H1 (cell line): ENCODE data around the gene PCDH8. TPM values are rescaled to one million over a fixed set of nuclear protein-coding genes. Genes with fewer than 3 reads are reported as not detected.

ENCODE experiments used
- CTCF ChIA-PET: fragments of 300-600 bp; sonication (Branson Sonifier 250); formaldehyde crosslinking; loops from one replicate; lab custom pipeline; 2021; ENCODE audit not compliant: partially characterized antibody; lab: Charles Lee
- POLR2A ChIA-PET: fragments of 300-600 bp; sonication (Branson Sonifier 250); formaldehyde crosslinking; loops from one replicate; lab custom pipeline; 2021; ENCODE audit warnings: inconsistent platforms; ENCODE audit not compliant: partially characterized antibody; lab: Charles Lee
- DNase-seq, 2 experiments: peaks; one replicate each; pipeline versions ENCODE4 v3.0.0 to v3.0.0-alpha.2; 2010 to 2022; ENCODE audit warnings: low spot score in 2 of 2, low read depth in 1 of 2, mixed read lengths in 1 of 2
- FAIRE-seq: peaks from 2 replicates; lab custom pipeline; 2011; peaks lifted over from hg19 to GRCh38; lab: Jason Lieb, UNC
- H2AFZ ChIP-seq: 2 replicates; pipeline ENCODE4 v1.8.1; 2012; ENCODE audit warnings: low read length, inconsistent platforms
- H2AK5ac ChIP-seq: 2 replicates; pipeline ENCODE4 v1.6.1; 2013; ENCODE audit warnings: low read depth, low read length
- H2BK120ac ChIP-seq: replicated peaks from 2 replicates; pipeline ENCODE3; 2013; ENCODE audit warnings: low read depth, low read length, inconsistent platforms
- H2BK12ac ChIP-seq: 2 replicates; pipeline ENCODE4 v1.6.1; 2013; ENCODE audit warnings: low read depth, low read length
- H2BK15ac ChIP-seq: 2 replicates; pipeline ENCODE4 v1.6.1; 2013; ENCODE audit warnings: low read length
- H2BK20ac ChIP-seq: 2 replicates; pipeline ENCODE4 v1.6.1; 2013; ENCODE audit warnings: low read length
- H2BK5ac ChIP-seq: 2 replicates; pipeline ENCODE4 v1.6.1; 2013; ENCODE audit warnings: low read depth, low read length
- H3K14ac ChIP-seq: 2 replicates; pipeline ENCODE4 v1.6.1; 2013; ENCODE audit warnings: inconsistent platforms; ENCODE audit not compliant: insufficient read length
- H3K18ac ChIP-seq: 2 replicates; pipeline ENCODE4 v1.6.1; 2013; ENCODE audit warnings: low read length; ENCODE audit errors: extremely low read depth
- H3K23ac ChIP-seq: 2 replicates; pipeline ENCODE4 v1.6.1; 2013; ENCODE audit warnings: inconsistent platforms; ENCODE audit not compliant: insufficient read length
- H3K23me2 ChIP-seq: 2 replicates; pipeline ENCODE4 v1.6.1; 2013; ENCODE audit warnings: low read depth, low read length
- H3K27ac ChIP-seq: 2 replicates; pipeline ENCODE4 v1.6.1; 2011; ENCODE audit warnings: low read depth, low read length, inconsistent platforms
- H3K27me3 ChIP-seq, 4 experiments: replicated peaks in 1 of 4; 1 replicate in 1 of 4; 2 replicates in 3 of 4; pipeline versions ENCODE4 v1.6.1 to v1.8.1; 2011 to 2013; ENCODE audit warnings: low read length in 3 of 4, mild to moderate bottlenecking in 3 of 4, inconsistent platforms in 2 of 4, mixed read lengths in 2 of 4, moderate library complexity in 1 of 4; ENCODE audit not compliant: control insufficient read depth in 3 of 4, insufficient read depth in 3 of 4; ENCODE audit errors: extremely low read depth in 1 of 4
- H3K36me3 ChIP-seq, 4 experiments: 2 replicates each; pipeline versions ENCODE4 v1.6.1 to v1.8.1; 2011 to 2013; ENCODE audit warnings: mild to moderate bottlenecking in 4 of 4, low read length in 3 of 4, moderate library complexity in 2 of 4, control low read depth in 1 of 4, inconsistent platforms in 1 of 4; ENCODE audit not compliant: insufficient read depth in 4 of 4, control insufficient read depth in 2 of 4
- H3K4ac ChIP-seq: replicated peaks from 2 replicates; pipeline ENCODE3; 2013; ENCODE audit warnings: low read length, low read depth, mixed read lengths, inconsistent platforms; ENCODE audit not compliant: insufficient read length
- H3K4me1 ChIP-seq, 4 experiments: replicated peaks in 1 of 4; 1 replicate in 1 of 4; 2 replicates in 3 of 4; pipeline versions ENCODE4 v1.6.1 to v1.8.1; 2011 to 2013; ENCODE audit warnings: low read length in 3 of 4, inconsistent platforms in 2 of 4, mixed read lengths in 1 of 4; ENCODE audit not compliant: insufficient read depth in 4 of 4, control insufficient read depth in 3 of 4
- H3K4me2 ChIP-seq, 2 experiments: 2 replicates each; pipeline versions ENCODE4 v1.6.1 to v1.8.1; 2011 to 2013; ENCODE audit warnings: low read depth in 2 of 2, low read length in 2 of 2, control low read depth in 1 of 2, inconsistent platforms in 1 of 2, mild to moderate bottlenecking in 1 of 2; ENCODE audit not compliant: insufficient read depth in 1 of 2
- H3K4me3 ChIP-seq, 4 experiments: fragments of 200-600, 300-600 bp in 1 of 4; sonication (generic), shearing (Covaris generic), sonication (Bioruptor Twin) in 1 of 4; 2 replicates each; pipeline versions ENCODE4 v1.5.1 to v1.8.1; 2011 to 2016; ENCODE audit warnings: low read length in 4 of 4, low read depth in 3 of 4, control low read depth in 2 of 4, inconsistent platforms in 2 of 4, mild to moderate bottlenecking in 2 of 4, mixed read lengths in 1 of 4, moderate library complexity in 1 of 4; ENCODE audit not compliant: insufficient read depth in 2 of 4; ENCODE audit errors: extremely low read depth in 1 of 4
- H3K56ac ChIP-seq: replicated peaks from 2 replicates; pipeline ENCODE3; 2013; ENCODE audit warnings: low read depth, mild to moderate bottlenecking, mixed read lengths, low read length, inconsistent platforms; ENCODE audit not compliant: insufficient read length
- H3K79me1 ChIP-seq: 2 replicates; pipeline ENCODE4 v1.6.1; 2013; ENCODE audit warnings: low read depth, low read length, control low read depth
- H3K79me2 ChIP-seq, 2 experiments: 2 replicates each; pipeline versions ENCODE4 v1.6.1 to v1.8.1; 2012 to 2013; ENCODE audit warnings: low read length in 2 of 2, mild to moderate bottlenecking in 2 of 2, inconsistent platforms in 1 of 2; ENCODE audit not compliant: insufficient read depth in 2 of 2, control insufficient read depth in 1 of 2
- H3K9ac ChIP-seq, 4 experiments: replicated peaks in 1 of 4; 1 replicate in 1 of 4; 2 replicates in 3 of 4; pipeline versions ENCODE4 v1.6.1 to v1.8.1; 2011 to 2013; ENCODE audit warnings: low read depth in 3 of 4, low read length in 3 of 4, control low read depth in 2 of 4, mild to moderate bottlenecking in 2 of 4, moderate library complexity in 2 of 4, inconsistent platforms in 1 of 4; ENCODE audit errors: extremely low read depth in 1 of 4
- H3K9me3 ChIP-seq, 2 experiments: 2 replicates each; pipeline versions ENCODE4 v1.6.1 to v1.8.1; 2012 to 2013; ENCODE audit warnings: mild to moderate bottlenecking in 2 of 2, moderate library complexity in 2 of 2, control low read depth in 1 of 2, inconsistent platforms in 1 of 2, low read depth in 1 of 2, low read length in 1 of 2, mixed read lengths in 1 of 2; ENCODE audit not compliant: insufficient read depth in 2 of 2
- H4K20me1 ChIP-seq, 2 experiments: replicated peaks in 1 of 2; 2 replicates each; pipeline versions ENCODE3 to v1.8.1; 2011 to 2013; ENCODE audit warnings: inconsistent platforms in 2 of 2, low read length in 2 of 2, mild to moderate bottlenecking in 1 of 2; ENCODE audit not compliant: insufficient read depth in 2 of 2, control insufficient read depth in 1 of 2
- H4K5ac ChIP-seq: 2 replicates; pipeline ENCODE4 v1.6.1; 2013; ENCODE audit warnings: low read length, low read depth, mixed read lengths, inconsistent platforms; ENCODE audit not compliant: insufficient read length
- H4K8ac ChIP-seq: 2 replicates; pipeline ENCODE4 v1.8.0; 2013; ENCODE audit warnings: mild to moderate bottlenecking, moderate library complexity, low read length, inconsistent platforms; ENCODE audit not compliant: insufficient read depth; ENCODE audit errors: extremely low read depth
- H4K91ac ChIP-seq: replicated peaks from 2 replicates; pipeline ENCODE3; 2013; ENCODE audit warnings: low read length, mixed read lengths, inconsistent platforms; ENCODE audit not compliant: insufficient read length
- ASH2L ChIP-seq: fragments of 200-600, 300-600 bp; sonication (generic); IDR thresholded peaks from one replicate; pipeline ENCODE4 v1.7.1; 2017; ENCODE audit warnings: low read length
- KDM5A ChIP-seq: fragments of 200-600 bp; IDR thresholded peaks from 2 replicates; pipeline ENCODE4 v1.7.1; 2012; ENCODE audit warnings: mild to moderate bottlenecking, low read length, inconsistent platforms, mixed read lengths
- NRF1 ChIP-seq: IDR thresholded peaks from 2 replicates; pipeline ENCODE4 v1.6.1; 2011; ENCODE audit warnings: mild to moderate bottlenecking, low read depth, low read length, improper control_type of control experiment
- WGBS, 2 experiments: shearing (Covaris generic) in 1 of 2; methylation state at CpG; one replicate each; pipeline versions ENCODE4 v1.1.6 to v1.1.7; 2013 to 2015; ENCODE audit warnings: low lambda C conversion rate in 2 of 2, mixed read lengths in 2 of 2, inconsistent platforms in 1 of 2, low coverage in 1 of 2, missing lambda C conversion rate in 1 of 2; ENCODE audit not compliant: insufficient replicate concordance in 2 of 2, insufficient coverage in 1 of 2, insufficient read length in 1 of 2; ENCODE audit errors: extremely low coverage in 1 of 2, missing lambda C conversion rate in 1 of 2; 5-methylcytosine and 5-hydroxymethylcytosine counted together
- polyA plus RNA-seq, 7 experiments: library from polyadenylated mRNA; depleted of rRNA in 3 of 7; stranded (reverse) in 5 of 7; unstranded in 2 of 7; fragments of >200 nt in 5 of 7; fragments of 200-250 nt in 2 of 7; gene quantifications; 1 replicate in 5 of 7; 2 replicates in 1 of 7; 4 replicates in 1 of 7; pipeline versions ENCODE4 v1.2.1 to v1.2.3, GENCODE V29; 2011 to 2013; ENCODE audit warnings: missing spikeins in 2 of 7, mixed read lengths in 2 of 7
- total RNA-seq: library from RNA; stranded (reverse); fragmentation: NEBNext Ultra II Directional; extraction: Animal tissue kit (Norgen Biotek cat#: 25700); gene quantifications from 2 replicates; pipeline ENCODE4 v1.2.1, GENCODE V29; 2021

PCDH8 gene
- total and polyA plus RNA-seq, 2 of the 8 experiments (the other 6 are each of a cell fraction or from before 2014, with no cell fraction given): 0.82 to 1.6 TPM

DNA sequence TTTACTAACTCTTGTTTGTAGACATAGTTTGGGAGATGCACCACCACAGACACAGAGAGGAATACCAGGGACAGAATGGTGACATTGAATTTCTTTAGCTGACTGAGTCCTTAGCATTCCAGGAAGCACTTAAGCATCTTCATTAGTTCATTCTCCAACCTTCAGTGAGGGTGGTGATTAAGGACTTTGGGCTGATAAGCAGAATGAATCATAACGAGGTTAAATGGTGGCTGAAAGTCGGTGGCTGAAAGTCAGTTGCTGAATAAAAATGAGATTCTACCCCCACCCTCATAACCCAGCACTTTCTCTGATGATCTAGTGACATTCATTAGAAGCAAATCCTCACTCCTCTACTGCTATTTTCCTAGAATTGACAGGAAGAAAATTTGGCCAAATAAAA is 10.6 kb downstream of the PCDH8 start:
- Histone ChIP-seq H4K8ac (no peak overlapping the region), H2BK120ac (no peak overlapping the region), H4K20me1 (no peaks in the 10 kb centered on the region), H3K18ac (no peak overlapping the region), H3K79me2 (no peaks in the 10 kb centered on the region), H3K4me2 (no peak overlapping the region), H2AFZ (no peak overlapping the region), H2AK5ac (no peak overlapping the region), H3K4ac (no peak overlapping the region), H3K27ac (no peak overlapping the region), H4K5ac (no peak overlapping the region), H3K4me1 (peaks cover 2 to 5% (median 4%) of the 10 kb centered on the region in 4 experiments; a peak in 5 of 7 replicates), H3K9me3 (no peaks in the 10 kb centered on the region), H3K14ac (no peak overlapping the region), H2BK20ac (no peak overlapping the region), H3K56ac (no peak overlapping the region), H3K79me1 (no peaks in the 10 kb centered on the region), H4K91ac (no peak overlapping the region), H3K23ac (no peak overlapping the region), H3K36me3 (no peaks in the 10 kb centered on the region), H3K9ac (no peak overlapping the region), H3K27me3 (peaks cover 0 to 2% (median 0%) of the 10 kb centered on the region in 4 experiments; a peak in 1 of 7 replicates), H2BK5ac (no peak overlapping the region), H2BK12ac (no peak overlapping the region), H2BK15ac (no peak overlapping the region), H3K23me2 (no peaks in the 10 kb centered on the region), H3K4me3 (no peak overlapping the region)
- DNase-seq (no peak), FAIRE-seq (no peak)
- CTCF ChIA-PET: interaction anchor here (1.1 to 5.8 kb wide), 5 partner anchors 9 to 227 kb away, joined by 3 to 43 read pairs (median 4); partner anchors contain the start of gene PCDH8
- WGBS, 2 experiments: 91% methylated on average over 2 of the region's 2 CpGs; no CpG with 5 or more reads in 1 of the 2 experiments
- POLR2A ChIA-PET: interaction anchor here (1.5 kb wide), 1 partner anchor 10 kb away, joined by 4 read pairs; the partner anchor contains the start of gene PCDH8
- no peak for TF ChIP-seq KDM5A
- no peak for TF ChIP-seq NRF1
- no peak for TF ChIP-seq ASH2L
